Measurements from ENCODE around the gene XAGE1B.
"Not testable (repeated sequence)": the region's sequence is repeated elsewhere in the genome, so short reads cannot be mapped to it uniquely, and the experiment has no call there.

XAGE1B gene, protein sequence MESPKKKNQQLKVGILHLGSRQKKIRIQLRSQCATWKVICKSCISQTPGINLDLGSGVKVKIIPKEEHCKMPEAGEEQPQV

DNA sequence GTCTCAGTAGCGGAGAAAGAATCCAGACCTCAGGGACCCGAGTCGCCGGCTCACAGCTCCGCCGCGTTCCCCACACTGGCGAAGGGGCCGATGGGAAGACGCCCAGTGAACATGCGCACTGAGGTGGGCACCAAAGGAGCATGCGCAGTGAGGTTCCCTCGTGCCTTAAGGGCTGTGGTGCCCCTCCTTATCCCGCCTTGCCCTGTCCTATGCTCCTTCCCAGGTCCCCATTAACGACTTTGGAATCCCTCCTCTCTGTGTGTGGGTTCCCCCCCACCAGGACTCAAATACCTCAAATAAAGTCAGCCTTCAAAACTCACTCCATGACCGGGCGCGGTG, at the start of gene XAGE1B:
TSS of gene XAGE1B (minus strand) at position 77 of the 339 bp plus-strand sequence. CDS start 1,536 bp downstream, outside the sequence.
- not testable (repeated sequence) for DNase-seq

DNA sequence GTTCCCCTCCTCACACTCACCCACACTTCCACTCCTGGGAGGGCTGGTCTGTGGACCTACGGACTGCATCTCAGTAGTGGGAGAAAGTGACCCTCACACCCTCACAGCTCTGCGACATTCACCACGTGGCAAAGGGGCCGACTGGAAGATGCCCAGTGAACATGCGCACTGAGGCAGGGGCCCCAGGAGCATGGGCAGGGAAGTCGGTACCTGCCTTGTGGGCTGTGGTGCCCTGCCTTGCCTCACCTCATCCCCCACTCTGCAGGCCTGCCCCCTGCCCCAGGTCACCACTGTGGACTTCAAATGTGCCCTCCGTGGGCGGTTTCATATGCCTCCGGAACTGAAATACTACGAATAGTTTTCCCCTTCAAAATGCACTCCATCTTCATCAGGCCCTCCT, 46.2 kb upstream of the XAGE1B start:
- no peak for DNase-seq

DNA sequence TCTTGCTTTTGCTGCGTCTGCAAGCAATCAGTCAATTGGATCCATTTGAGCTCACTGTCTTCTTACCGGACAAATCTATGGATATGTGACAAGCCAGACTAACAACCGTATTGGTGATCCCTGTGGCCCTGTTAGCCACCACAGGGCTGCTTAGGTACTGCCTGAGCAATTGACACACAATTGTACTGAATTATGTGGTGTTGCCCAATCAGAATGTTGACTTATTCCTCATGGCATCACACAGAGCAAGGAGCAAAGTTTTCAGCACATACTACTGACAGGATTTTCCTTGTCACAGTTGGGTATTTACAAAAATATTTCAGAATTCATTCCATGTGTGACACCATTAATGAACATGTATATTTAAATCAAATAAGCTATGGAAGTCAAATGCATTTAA, 41.3 kb upstream of the XAGE1B start:
- DNase-seq = no peak

- no peak for DNase-seq
Observed at GRCh38 chrX:52556741-52557140, 39.9 kb upstream of the XAGE1B start.

DNA sequence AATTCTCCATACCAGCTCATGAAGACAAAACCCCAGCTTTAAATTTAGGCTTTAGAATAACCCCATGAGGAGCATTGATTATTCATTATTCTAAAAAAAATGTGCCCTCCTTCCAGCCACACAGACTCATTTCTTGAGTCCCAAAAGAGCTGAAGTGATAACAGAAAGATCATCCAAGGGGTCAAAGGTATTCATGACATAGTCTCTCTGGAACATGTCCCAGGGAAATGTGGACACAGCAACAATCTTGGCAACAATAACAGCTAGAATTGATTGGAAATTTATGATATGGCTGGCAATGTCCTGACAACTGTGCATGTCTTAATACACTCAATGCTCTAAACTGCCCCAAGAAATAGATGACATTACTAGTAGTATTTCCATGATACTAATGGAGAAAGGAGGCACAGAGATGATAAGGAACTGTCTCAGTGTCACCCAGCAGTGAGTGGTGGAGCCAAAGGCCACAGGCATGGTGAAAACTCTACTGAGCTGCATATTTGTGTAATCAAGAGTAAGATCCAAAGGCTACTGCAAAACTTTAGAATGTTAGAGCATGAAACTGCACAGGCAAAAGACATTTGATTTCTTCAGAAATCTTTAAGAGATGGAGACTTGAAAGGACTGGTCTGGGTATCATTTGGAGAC, 37.3 kb upstream of the XAGE1B start:
- no peak for DNase-seq

GRCh38 chrX:52548769-52549168, 31.9 kb upstream of the XAGE1B start:
- DNase-seq = not testable (repeated sequence)

- no peak for DNase-seq
Observed at GRCh38 chrX:52544147-52544840, 27.4 kb upstream of the XAGE1B start.

DNA sequence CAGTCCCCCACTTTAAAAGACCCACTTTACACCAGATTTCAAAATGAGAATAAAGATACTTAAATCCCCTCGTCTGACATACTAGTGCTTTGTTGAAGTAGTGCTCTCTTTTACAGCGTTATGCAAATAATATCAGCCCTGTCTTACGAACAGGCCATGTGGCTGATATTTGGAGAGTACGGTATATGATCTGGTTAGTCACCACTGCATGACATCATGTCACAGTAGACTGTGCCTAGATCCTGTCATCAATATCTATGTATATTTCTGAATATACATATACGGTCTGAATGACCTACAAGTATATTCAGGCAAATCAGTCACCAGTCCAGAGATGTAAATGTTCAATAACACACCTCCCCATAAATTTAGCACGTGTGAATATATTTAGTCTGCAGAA, 25.4 kb upstream of the XAGE1B start:
- DNase-seq = no peak

GRCh38 chrX:52541051-52541450, 24.2 kb upstream of the XAGE1B start:
- DNase-seq = not testable (repeated sequence)

DNA sequence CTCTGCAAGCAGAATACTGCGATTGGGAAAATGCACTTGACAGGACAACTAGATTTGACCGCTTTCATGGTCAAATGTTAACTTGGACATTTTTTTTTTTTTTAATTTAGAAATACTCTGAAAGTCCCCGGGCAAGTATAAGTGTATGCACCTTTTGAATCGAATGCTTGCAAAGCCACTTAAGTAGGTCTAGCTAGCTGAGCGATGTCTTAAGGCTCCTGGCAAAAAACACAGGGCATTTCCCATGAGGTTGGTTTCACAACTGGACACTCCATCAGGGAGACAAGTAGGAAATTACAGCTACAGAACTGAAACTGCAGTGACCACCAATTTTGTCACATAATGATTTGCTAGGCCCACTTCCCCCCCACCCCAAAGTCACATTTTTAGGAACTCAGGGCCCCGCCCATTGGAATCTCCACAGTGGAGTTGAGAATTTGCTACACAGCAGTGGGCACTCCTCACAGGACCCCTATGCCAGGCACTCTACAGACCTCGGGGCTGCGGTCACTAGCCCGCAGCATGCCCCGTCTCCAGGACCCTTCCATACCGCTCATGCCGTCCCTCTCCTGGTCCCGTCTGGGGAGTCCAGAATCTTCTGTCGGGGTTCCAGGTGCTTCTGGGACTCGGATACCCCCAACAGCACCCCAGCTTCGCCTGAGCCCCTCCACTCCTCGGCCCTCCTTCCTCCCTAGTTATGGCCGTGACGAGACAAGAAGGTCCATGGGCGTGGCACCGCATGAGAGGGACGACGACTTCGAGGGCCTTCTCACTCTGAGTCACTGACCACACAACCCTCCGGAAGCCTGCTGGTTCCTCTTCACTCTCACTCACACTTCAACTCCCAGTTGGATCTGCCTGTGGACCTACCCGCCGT, 515 bp downstream of the XAGE1B start:
- DNase-seq = not testable (repeated sequence)

DNA sequence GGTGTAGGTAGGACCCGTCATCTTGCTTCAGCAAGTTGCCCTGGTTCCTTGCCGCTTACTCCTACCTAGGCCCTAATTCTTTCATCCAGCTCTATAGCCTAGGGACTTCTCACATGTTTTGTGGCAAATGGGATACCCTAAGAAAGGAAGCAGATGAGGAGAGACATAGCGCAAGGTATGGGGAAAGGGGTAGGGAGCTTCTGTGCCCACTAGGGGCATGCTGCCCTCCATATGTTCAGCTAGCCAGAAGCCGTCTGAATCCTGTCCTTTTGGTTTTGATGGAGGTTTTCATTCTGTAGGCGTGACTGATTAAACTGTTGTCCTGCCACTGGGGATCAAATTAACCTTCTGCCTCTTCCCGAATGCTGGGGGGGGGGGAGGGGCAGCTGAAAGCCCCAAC, 5.7 kb downstream of the XAGE1B start:
- DNase-seq = not testable (repeated sequence)

- no peak for DNase-seq
Observed at GRCh38 chrX:52509916-52510315, 6.9 kb downstream of the XAGE1B start.

DNA sequence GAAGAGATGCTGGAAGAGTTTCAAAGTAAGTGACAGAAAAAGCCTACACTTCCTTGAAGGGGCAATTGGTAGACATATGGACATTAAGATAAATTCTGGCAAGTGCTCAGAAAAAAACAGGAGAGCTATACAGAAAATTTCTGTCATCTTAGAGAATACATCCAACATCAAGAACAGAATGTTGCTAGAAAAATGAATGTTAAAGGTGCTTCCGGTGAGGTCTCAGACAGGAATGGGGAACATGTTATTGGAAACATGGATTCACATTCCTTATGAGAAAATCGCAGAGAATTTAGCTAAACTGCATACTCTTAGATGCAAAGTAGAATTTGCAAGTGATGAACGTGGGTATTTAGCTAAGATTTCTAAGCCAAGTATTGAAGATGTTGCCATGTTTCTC, 9.5 kb downstream of the XAGE1B start:
- DNase-seq = no peak

- no peak for DNase-seq
Observed at GRCh38 chrX:52504551-52504950, 12.3 kb downstream of the XAGE1B start.

GRCh38 chrX:52501362-52501761, 15.5 kb downstream of the XAGE1B start:
- DNase-seq = not testable (repeated sequence)

GRCh38 chrX:52496419-52496772, 20.5 kb downstream of the XAGE1B start:
- DNase-seq = not testable (repeated sequence)

DNA sequence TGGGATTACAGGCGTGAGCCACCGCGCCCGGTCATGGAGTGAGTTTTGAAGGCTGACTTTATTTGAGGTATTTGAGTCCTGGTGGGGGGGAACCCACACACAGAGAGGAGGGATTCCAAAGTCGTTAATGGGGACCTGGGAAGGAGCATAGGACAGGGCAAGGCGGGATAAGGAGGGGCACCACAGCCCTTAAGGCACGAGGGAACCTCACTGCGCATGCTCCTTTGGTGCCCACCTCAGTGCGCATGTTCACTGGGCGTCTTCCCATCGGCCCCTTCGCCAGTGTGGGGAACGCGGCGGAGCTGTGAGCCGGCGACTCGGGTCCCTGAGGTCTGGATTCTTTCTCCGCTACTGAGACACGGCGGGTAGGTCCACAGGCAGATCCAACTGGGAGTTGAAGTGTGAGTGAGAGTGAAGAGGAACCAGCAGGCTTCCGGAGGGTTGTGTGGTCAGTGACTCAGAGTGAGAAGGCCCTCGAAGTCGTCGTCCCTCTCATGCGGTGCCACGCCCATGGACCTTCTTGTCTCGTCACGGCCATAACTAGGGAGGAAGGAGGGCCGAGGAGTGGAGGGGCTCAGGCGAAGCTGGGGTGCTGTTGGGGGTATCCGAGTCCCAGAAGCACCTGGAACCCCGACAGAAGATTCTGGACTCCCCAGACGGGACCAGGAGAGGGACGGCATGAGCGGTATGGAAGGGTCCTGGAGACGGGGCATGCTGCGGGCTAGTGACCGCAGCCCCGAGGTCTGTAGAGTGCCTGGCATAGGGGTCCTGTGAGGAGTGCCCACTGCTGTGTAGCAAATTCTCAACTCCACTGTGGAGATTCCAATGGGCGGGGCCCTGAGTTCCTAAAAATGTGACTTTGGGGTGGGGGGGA, 21.1 kb downstream of the XAGE1B start, which contains the start of gene XAGE1A:
TSS of gene XAGE1A (plus strand) at position 264 of the 874 bp plus-strand sequence. CDS start 1,554 bp downstream, outside the sequence.
- not testable (repeated sequence) for DNase-seq

DNA sequence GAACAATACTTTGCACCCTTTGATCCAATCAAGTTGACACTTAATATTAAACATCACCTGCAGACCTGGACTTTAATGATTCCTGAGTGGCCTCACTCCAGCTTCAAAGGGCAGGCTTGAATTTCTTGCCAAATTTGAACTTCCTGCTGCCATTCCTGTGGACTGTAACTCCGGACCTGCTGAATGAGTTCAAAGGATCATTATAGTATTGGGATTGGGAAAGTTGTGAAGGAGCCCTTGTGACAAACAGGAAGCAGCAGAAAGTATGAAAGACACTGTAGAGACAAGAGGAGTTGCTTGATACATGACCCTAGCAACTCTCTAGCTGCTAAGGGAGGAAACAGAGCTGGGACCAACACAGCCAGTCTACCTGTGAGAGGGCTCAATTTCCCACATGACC, 45.6 kb downstream of the XAGE1B start:
- not testable (repeated sequence) for DNase-seq
